ENCODE measurements around the gene NPFF. TPM values are rescaled to one million over a fixed set of nuclear protein-coding genes. Genes with fewer than 3 reads are reported as not detected.
A peak's percentile ranks its signal among the peaks of the same experiment; 100 is the strongest.

Gene NPFF
- total and polyA plus RNA-seq, 2 of the 13 experiments (the other 11 are each of a cell fraction or from before 2014, with no cell fraction given) = not detected

DNA sequence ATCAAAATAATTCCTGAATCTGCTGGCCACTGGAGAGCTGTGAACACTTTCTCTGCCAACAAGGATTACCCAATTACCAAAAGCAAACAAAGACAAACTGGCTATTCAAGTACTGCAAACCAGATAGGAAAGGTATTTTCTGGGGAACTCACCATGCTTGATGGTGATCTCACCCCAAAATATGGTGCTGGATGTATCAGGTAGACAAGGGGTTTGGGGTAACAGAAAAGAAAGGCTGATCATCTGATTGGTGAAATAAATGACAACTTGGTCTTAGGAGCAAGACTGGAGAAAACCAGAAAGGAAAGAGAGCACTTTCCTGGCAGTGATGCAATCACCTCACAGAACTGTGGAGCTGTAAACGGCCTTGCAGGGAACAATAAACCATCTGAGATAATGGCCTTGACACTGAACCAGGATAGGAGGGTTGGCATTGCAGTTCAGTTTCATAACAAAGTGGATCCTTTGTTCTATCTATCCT is 31.0 kb upstream of the NPFF start (continued):
- TF ChIP-seq, protein P1, sequence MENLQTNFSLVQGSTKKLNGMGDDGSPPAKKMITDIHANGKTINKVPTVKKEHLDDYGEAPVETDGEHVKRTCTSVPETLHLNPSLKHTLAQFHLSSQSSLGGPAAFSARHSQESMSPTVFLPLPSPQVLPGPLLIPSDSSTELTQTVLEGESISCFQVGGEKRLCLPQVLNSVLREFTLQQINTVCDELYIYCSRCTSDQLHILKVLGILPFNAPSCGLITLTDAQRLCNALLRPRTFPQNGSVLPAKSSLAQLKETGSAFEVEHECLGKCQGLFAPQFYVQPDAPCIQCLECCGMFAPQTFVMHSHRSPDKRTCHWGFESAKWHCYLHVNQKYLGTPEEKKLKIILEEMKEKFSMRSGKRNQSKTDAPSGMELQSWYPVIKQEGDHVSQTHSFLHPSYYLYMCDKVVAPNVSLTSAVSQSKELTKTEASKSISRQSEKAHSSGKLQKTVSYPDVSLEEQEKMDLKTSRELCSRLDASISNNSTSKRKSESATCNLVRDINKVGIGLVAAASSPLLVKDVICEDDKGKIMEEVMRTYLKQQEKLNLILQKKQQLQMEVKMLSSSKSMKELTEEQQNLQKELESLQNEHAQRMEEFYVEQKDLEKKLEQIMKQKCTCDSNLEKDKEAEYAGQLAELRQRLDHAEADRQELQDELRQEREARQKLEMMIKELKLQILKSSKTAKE (CRISPR knock-in tag; IDR thresholded peaks at IDR 0.05; ENCODE audit: borderline replicate concordance) = peak; percentile 94
- TF ChIP-seq ZNF816 (CRISPR knock-in tag; IDR thresholded peaks at IDR 0.05; ENCODE audit: borderline replicate concordance) = no peak
- TF ChIP-seq ZNF101 (CRISPR knock-in tag; IDR thresholded peaks at IDR 0.05; ENCODE audit: borderline replicate concordance, low read depth) = no peak
- peak; percentile 80 for TF ChIP-seq SALL1 (CRISPR knock-in tag; IDR thresholded peaks at IDR 0.05)
- 0 out of 2 replicates have a peak, but pooled peaks have one; percentile 22 for TF ChIP-seq TSC22D2 (CRISPR knock-in tag; IDR thresholded peaks at IDR 0.05; ENCODE audit: borderline replicate concordance)
- TF ChIP-seq, protein P2, sequence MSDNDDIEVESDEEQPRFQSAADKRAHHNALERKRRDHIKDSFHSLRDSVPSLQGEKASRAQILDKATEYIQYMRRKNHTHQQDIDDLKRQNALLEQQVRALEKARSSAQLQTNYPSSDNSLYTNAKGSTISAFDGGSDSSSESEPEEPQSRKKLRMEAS (IDR thresholded peaks at IDR 0.05) = no peak
- peak; percentile 98 for TF ChIP-seq CEBPB (IDR thresholded peaks at IDR 0.05; ENCODE audit: borderline replicate concordance, low read depth, low read length)
- TF ChIP-seq TP53 (CRISPR knock-in tag; conservative IDR thresholded peaks at IDR 0.05) = peak; percentile 68; the same call in 1 of the 2 replicates
- TF ChIP-seq, protein P3, sequence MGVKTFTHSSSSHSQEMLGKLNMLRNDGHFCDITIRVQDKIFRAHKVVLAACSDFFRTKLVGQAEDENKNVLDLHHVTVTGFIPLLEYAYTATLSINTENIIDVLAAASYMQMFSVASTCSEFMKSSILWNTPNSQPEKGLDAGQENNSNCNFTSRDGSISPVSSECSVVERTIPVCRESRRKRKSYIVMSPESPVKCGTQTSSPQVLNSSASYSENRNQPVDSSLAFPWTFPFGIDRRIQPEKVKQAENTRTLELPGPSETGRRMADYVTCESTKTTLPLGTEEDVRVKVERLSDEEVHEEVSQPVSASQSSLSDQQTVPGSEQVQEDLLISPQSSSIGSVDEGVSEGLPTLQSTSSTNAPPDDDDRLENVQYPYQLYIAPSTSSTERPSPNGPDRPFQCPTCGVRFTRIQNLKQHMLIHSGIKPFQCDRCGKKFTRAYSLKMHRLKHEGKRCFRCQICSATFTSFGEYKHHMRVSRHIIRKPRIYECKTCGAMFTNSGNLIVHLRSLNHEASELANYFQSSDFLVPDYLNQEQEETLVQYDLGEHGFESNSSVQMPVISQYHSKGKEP (CRISPR knock-in tag; IDR thresholded peaks at IDR 0.05) = 0 out of 2 replicates have a peak, but pooled peaks have one; percentile 43
- TF ChIP-seq, protein P4, sequence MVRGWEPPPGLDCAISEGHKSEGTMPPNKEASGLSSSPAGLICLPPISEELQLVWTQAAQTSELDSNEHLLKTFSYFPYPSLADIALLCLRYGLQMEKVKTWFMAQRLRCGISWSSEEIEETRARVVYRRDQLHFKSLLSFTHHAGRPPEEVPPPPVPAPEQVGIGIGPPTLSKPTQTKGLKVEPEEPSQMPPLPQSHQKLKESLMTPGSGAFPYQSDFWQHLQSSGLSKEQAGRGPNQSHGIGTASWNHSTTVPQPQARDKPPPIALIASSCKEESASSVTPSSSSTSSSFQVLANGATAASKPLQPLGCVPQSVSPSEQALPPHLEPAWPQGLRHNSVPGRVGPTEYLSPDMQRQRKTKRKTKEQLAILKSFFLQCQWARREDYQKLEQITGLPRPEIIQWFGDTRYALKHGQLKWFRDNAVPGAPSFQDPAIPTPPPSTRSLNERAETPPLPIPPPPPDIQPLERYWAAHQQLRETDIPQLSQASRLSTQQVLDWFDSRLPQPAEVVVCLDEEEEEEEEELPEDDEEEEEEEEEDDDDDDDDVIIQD (CRISPR knock-in tag; IDR thresholded peaks at IDR 0.05; ENCODE audit: low read depth) = 0 out of 2 replicates have a peak, but pooled peaks have one; percentile 35
- TF ChIP-seq SOX5 (CRISPR knock-in tag; IDR thresholded peaks at IDR 0.05; ENCODE audit: borderline replicate concordance) = peak; percentile 100
- no peak for TF ChIP-seq FOXA1 (IDR thresholded peaks at IDR 0.05)
- TF ChIP-seq FOXA1 (CRISPR knock-in tag; IDR thresholded peaks at IDR 0.05) = peak; percentile 78
- TF ChIP-seq CREB1 (IDR thresholded peaks at IDR 0.05) = no peak
- TF ChIP-seq CREB1 (CRISPR knock-in tag; IDR thresholded peaks at IDR 0.05) = peak; percentile 78
- TF ChIP-seq, protein P5, sequence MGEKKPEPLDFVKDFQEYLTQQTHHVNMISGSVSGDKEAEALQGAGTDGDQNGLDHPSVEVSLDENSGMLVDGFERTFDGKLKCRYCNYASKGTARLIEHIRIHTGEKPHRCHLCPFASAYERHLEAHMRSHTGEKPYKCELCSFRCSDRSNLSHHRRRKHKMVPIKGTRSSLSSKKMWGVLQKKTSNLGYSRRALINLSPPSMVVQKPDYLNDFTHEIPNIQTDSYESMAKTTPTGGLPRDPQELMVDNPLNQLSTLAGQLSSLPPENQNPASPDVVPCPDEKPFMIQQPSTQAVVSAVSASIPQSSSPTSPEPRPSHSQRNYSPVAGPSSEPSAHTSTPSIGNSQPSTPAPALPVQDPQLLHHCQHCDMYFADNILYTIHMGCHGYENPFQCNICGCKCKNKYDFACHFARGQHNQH (CRISPR knock-in tag; IDR thresholded peaks at IDR 0.05) = peak; percentile 89
- no peak for TF ChIP-seq ZZZ3 (CRISPR knock-in tag; IDR thresholded peaks at IDR 0.05; ENCODE audit: borderline replicate concordance)
- peak; percentile 68 for TF ChIP-seq NR2F6 (IDR thresholded peaks at IDR 0.05)
- peak; percentile 82 for TF ChIP-seq NR2F6 (CRISPR knock-in tag; IDR thresholded peaks at IDR 0.05)
- TF ChIP-seq, protein P6, sequence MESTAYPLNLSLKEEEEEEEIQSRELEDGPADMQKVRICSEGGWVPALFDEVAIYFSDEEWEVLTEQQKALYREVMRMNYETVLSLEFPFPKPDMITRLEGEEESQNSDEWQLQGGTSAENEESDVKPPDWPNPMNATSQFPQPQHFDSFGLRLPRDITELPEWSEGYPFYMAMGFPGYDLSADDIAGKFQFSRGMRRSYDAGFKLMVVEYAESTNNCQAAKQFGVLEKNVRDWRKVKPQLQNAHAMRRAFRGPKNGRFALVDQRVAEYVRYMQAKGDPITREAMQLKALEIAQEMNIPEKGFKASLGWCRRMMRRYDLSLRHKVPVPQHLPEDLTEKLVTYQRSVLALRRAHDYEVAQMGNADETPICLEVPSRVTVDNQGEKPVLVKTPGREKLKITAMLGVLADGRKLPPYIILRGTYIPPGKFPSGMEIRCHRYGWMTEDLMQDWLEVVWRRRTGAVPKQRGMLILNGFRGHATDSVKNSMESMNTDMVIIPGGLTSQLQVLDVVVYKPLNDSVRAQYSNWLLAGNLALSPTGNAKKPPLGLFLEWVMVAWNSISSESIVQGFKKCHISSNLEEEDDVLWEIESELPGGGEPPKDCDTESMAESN (CRISPR knock-in tag; conservative IDR thresholded peaks at IDR 0.05) = peak; percentile 57; the same call in 1 of the 2 replicates
- TF ChIP-seq, protein P7, sequence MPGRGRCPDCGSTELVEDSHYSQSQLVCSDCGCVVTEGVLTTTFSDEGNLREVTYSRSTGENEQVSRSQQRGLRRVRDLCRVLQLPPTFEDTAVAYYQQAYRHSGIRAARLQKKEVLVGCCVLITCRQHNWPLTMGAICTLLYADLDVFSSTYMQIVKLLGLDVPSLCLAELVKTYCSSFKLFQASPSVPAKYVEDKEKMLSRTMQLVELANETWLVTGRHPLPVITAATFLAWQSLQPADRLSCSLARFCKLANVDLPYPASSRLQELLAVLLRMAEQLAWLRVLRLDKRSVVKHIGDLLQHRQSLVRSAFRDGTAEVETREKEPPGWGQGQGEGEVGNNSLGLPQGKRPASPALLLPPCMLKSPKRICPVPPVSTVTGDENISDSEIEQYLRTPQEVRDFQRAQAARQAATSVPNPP (CRISPR knock-in tag; IDR thresholded peaks at IDR 0.05) = no peak
